ENCODE measurements around the gene P4HA2.

The P4HA2 gene

DNA sequence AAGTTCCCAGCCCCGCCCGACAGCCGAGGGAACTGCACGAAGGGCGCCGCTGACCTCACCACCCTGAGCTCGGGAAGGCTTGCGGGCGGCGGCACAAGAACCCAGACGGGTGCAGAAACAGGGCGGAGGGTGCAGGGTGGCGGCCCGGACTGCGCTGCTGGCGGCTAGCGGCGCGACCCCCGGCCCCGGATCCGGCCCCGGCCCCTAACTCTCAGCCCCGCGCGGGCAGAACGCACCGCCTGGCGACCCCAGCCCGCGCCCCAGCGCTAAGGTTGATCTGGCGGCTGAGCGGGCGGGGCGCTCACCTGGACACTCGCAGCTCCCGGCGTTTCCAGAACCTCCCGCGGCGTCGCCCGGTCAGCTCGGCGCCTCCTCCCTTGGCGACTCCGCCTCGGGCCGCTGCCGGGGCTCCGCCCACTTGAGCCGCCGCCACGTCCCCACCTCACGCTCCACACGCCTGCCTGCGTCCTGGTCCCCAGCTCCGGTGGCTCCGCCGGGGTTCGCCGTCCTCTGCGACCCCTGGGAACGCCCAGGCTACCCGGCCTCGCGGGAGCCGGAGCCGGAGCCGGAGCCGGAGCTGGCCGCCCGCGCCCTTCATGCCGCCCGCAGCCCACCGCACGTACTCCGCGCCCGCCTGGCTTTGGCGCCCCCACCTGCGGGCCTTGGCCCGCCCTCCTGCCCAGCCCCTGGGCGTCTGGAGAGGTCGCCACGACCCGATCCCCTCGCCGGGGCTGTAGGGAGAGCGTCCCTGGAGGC, at the start of gene P4HA2:
P4HA2 (minus strand) TSS at position 369 of the 756 bp plus-strand sequence. CDS start 9,227 bp downstream, outside the sequence.
- DNase-seq = no peak

DNA sequence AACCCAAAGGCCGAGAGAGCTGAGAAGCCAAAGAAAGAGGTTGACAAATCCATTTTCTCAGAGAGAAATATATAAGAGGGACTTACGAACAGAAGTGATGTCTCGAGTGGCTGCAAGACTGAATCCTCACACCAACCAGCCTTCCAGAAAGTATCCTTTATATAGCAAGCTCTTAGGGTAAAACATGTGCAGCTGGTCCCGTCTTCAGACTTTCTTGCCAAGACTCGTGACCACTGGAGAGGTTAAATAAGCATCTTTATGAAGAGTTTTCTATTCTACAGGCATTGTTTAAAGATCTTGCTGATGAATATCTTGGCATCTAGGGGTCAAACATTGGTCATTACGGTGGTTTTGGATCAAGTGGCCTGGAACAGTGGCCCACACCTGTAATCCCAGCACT, 49.6 kb upstream of the P4HA2 start:
- no peak for DNase-seq

DNA sequence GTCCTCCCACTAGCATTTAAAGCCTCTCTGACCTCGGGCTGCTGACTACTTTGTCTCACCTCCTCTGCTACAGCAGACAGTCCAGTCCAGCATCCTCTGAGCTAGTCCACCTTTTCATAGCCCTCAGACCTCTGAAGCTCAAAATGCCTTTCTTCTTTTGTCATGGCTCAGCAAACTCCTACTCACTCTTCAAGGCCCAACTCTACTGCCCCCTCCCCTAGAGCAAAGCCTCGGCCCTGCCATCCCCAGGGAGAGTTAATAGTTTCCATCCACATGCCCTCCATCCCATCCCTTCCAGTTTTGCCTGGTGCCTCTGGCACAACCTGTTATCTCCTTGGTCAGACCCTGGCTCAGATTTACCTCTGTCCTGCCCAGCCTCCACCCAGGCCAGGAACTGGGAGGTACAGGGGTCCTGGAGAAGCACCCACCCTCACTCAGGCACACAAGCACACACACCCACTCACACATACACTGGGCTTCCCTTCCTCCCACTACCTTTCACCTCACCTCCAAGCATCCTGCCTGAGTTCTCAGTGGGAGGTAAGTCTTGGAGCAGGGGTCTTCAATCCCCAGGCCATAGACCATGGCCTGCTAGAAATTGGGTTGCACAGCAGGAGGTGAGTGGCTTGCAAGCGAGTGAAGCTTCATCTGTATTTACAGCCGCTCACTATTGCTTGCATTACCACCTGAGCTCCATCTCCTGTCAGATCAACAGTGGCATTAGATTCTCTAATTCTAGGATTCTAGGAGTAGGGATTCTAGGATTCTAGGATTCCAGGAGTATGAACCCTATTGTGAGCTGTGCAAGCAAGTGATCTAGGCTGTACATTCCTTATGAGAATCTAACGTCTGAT, 47.9 kb upstream of the P4HA2 start:
- no peak for DNase-seq

DNA sequence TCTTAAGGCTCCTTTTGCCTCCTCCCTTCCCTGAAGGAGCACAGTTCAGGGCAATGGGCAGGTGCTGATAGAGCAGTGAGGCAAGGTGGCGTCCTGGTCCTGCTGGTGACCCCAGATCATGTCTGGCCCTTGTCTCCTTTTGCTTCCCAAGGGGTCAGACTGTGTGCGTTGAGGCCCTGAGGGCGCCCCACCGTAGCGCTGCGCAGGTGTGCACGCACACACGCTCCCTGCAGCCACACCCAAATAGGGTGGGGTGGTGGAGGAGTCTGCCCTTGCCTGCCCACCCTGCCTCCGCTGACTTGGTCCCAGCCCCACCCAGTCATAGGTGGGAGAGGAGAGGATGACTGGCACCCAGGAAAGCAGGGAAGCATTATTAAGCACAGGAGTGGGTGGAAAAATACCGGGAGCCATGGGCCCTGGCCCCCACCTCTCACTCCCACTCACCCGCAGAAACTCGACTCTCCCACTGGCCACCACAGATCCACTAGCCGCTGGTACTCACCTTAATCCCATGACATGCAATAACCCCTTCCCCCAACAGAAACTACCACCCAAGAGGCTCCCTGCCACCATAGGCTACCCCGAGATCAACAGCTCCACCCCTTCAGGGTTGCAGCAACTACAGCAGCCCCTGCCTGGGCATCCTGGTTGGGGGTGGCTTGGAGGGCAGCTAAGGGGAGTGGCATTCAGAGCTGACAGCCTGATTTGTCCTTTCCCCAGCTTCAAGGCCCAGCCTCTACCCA, 46.6 kb upstream of the P4HA2 start:
- no peak for DNase-seq

DNA sequence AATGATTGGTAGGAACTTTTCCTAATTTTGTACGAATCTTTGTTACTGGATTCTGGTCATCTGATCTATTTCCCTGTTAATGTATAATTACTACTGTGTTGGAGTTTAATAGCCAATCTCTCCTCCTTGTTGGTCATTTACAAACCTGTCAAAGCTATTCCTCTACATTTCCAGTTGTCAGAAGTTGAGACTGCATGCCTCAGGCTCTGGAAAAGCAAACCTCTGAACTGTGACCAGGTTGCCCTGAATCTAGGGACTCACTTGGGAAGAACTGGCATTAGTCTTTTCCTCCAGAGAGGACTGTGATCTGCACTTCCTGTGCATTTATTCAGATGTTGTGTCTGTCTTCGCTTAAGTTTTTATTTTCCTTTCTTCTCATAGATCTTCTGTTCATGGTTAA, 46.0 kb upstream of the P4HA2 start:
- no peak for DNase-seq

DNA sequence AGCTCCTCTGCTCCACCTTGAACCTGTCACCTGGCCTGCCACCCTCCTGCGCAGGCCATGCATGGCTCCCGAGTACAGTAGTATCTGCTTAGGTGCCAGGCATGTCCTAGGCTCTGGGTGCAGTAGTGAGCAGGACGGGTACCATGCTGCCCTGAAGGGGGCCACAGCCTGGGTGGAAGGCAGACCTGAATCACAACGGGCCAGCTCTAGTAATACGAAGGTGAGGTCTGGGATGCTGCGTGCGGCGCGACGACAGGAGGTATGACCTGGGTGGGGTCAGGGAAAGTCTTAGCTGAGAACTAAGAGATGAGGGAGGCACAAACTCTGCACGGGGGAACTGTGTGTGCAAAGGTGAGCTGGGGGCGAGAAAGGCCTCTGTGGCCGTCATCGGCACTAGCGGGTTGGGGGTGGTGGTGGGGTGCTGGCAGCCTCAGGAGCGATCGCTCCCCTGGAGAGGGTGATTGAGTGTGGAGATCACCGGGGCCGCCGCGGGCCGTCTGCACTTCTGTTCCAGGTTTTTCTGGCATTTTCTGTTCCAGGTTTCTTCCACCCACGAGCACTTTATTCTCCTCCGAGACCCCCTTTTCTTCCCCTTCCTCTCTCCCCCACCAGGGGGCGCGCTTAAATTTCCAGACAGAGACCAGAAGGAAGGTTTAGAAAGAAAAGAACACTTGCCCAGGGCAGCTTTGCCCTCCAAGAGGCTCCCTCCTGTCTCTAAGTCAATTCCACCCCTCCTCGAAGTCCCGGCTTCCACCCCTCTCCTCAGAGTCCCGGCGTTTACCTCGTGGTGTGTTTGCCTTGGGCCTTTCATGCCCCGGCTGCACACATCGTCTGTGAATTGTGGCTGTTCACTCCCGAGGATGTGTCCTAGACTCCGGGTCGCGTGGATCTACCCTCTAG, 44.9 kb upstream of the P4HA2 start:
- no peak for DNase-seq

DNA sequence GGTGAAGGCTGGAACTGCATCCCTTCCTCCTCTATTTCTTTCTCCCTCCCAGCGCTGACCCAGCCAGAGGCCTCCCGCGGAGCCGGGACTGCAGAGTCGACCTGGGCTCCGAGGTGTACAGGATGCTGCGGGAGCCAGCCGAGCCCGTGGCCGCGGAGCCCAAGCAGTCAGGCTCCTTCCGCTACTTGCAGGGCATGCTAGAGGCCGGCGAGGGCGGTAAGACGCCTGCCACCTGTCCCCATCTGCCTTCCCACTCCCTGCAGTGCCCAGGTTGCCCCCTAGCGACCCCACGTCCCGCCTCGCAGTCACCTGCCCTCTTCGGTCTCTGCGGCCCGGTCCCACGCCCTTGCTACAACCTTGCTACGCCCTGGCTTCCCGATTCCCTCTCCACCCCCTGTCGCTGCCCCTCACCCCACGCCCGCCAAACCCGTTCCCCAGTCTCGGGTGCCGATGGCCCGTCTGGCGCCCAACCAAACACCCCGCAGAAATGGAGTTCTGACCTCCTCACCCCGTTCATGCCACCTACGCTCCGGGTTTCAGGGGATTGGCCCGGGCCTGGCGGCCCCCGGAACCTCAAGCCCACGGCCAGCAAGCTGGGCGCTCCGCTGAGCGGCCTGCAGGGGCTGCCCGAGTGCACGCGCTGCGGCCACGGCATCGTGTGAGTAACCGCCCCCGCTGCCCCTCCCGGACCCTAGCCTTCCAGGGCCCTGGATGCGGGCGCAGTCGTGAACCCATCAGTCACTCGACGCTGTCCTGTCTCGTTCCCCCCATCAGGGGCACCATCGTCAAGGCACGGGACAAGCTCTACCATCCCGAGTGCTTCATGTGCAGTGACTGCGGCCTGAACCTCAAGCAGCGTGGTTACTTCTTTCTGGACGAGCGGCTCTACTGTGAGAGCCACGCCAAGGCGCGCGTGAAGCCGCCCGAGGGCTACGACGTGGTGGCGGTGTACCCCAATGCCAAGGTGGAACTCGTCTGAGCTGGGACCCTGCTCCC, 43.9 kb upstream of the P4HA2 start:
- DNase-seq = no peak

DNA sequence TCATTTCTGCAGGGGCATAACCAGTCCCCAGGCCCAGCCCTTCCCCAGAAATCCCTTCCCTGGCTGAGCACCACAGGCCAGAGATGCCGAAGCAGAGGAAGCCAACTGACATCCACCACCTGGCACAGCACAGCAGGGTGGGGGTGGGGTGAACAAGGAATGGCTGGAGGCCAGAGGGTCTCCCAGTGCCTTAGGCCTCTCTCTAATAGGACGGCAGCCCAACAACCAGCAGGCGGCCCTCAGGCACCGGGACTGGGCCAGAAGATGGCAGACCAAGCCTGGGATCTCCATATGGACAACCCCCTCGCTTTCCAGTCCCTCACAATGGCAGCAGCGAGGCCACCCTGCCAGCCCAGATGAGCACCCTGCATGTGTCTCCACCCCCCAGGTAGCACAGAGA, 43.1 kb upstream of the P4HA2 start:
- DNase-seq = no peak

DNA sequence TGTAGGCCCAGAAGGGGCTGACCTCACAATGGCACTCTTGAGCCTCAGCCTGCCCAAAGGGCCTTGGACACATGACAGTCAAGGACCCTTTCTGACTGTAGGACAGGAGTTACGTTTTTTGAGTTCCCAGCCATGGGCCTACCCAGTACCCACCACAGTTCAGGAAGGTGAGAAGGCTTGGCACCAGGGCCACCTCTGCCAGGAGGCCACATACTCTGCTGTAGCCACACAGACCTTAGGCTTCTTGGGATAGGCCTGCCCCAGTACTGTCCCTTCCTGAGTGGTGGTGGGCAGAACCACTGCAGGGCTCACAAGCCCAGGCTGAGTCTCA, 42.6 kb upstream of the P4HA2 start:
- no peak for DNase-seq

DNA sequence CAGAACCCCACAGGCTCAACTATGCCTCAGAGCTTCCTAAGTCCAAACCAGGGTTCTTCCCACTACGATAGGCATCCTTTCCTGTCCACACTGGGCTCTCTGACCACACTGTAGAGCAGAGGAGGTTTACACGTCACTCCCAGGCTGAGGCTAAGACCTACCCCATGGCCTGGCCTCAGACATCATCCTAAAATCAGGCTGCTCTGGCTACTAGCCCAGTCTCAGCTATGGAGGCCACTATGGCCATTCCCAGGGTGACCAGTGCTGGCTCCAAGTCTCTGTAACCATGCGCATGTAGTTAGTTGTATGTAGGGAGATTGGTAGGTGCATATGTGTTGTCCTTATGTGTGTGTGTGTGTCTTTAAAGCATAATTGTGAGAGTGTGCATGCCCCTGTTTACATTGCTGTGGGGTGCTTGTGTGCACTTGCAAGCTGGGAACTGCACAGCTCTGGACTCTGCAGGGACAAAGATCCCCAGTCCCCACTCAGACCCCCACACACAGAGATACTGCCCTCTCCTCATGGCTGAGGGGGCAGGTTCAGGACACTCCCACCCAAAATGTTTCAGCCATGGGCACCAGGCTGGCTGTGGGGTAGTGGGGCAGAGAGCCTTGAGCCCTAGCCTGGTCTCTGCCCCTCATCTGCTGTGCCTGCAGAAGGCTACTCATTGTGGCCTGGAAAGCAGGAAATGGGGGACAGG, 42.1 kb upstream of the P4HA2 start:
- no peak for DNase-seq

DNA sequence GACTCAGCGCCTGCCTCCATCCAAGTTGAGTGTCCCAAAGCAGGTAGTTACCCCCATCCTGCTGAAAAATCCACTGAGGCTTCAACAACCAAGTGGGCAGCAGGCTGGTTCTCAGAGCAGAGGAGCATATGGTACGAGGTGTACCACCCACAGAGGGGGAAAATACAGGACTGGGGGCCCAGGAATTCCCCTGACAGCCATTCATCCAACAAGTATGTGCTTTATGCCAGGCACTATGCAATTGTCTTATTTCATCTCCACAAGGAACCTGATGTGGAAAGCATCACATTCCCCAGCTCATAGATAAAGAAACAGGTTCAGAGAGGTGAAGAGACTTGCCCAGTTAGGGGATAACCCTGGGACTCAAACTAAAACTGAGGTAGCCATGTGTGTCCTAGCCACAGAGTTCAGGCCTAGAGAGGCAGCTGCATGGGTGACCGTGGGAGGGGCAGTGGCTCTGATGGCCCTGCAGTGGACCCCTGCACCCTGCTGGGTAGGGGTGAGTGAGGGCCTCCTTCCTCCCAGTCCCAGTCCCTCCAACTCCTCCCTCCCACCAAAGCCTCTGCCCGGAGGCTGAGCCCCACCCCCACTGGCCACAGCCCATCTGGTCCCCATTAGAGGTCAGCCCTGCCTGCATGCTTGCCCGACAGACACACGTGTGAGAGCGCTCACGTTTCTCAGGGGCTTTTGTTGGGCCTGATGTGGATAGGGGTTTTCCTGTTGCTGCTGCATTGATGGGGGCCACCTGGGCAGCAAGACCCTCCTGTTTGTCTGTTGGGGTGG, 41.3 kb upstream of the P4HA2 start:
- DNase-seq = no peak

DNA sequence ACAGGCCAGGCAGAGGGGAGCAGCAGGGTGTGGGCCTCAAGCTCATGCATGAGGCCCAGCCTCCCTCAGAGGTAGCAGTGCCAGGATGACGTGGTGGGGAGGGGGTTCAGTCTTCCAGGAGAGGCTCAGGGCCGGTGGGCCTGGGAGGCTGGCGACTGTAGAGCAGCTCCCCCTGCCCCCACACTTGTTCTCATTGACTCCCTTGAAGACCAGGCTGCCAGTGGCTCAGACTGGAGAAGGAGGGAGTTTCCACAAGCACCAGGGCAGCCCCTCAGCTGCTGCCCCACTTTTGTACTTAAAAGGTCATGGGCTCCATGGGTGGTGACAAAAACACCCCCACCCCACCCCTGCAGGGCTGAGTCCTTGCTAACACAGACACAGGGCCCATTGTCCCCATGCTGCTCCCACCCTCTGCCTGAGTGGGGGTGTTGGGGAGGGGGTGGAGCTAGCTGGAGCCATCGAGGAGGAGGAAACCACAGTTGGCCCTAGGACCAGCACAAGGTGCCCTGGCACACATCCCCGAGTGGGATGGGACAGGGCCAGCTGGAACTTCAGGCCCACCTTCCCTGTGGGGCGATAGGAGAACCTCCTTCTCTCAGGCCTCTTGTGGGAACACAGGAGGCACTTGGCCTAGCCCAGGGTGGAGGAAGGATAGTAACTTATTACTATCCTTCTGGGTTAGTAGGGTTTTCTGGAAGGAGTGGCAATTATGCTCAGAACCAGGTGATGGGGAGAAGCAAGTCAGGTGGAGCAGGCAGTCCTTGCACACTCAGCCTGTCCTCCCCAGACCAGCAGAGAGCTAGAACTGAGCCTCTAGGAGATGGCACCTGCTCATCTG, 40.5 kb upstream of the P4HA2 start:
- no peak for DNase-seq

DNA sequence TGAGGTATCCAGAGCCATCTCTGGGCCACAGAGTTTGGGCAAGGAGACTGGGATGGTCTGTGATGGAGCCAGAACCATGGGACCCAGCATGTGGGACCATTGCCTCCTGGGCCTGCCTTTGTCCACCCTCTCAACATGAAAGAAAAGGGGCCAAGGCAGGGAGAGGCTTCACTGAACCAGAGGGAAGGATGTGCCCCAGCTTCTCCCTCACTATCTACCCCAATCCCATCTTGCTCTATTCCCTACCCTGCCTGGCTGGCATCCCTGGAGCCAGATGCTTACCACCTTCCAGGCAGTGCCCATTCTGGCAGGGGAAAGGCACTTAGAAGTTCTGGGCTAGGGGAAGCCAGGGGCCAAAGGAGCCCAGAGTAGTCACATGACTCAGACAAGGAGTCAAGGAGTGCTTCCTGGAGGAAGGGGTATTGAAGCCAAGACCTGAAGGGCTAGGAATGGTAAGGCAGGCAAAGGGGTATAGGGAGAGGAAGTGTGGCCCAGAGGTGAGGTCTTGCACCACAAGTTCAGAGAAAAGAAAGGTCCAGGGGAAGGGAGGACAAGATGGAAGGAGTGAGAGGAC, 39.6 kb upstream of the P4HA2 start:
- no peak for DNase-seq

DNA sequence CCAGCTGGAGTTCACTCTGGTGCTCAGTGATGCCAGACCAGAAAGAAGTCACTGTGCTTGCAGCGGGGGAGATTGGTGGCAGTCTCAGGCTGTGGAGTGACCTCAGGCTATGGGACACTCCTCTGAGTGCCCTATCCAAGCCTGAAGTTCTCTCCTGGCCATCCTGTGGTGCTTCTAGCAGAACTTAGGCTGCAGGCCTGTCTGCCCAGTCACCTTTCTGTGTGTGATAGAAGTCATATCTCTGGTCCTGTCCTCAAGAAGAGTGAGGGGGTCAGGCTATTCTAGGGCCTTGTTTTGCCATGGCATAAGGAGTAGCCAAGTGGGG, 39.1 kb upstream of the P4HA2 start:
- no peak for DNase-seq

DNA sequence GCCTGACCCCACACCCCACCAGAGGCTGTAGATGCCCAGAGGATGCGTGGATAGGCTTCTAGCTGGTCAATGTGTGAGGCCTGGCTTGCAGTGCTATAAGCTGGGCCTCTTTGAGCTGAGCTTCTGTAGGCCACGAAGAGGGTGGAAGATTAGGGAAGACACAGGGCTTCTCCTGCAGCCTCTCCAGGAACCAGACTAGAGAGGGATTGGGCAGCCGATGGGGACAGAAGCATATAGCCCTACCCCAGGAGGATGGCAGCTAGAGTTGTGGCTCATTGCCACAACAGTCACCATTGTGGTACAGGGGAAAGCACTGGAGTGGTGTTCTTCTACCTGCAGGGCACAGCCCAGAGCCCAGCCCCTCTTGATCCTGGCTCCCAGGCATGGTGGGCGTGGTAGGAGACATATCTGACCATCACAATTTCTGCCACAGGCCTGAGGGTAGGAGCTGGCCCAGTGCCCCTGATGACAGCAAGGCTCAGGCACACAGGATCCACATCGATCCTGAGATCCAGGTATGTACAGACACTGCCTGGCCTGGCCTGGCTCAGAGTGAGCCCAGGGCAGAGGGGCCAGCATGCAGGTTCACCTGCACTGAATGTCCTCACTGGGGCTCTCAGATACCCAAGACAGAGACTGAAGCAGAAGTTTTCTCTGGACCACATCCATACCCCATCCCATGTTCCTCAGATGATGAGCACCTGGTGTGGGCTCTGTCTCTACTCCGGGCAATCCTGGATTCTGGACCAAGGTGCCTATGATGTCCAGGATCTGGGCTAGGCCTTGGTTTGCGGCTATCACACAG, 38.6 kb upstream of the P4HA2 start:
- DNase-seq = no peak

DNA sequence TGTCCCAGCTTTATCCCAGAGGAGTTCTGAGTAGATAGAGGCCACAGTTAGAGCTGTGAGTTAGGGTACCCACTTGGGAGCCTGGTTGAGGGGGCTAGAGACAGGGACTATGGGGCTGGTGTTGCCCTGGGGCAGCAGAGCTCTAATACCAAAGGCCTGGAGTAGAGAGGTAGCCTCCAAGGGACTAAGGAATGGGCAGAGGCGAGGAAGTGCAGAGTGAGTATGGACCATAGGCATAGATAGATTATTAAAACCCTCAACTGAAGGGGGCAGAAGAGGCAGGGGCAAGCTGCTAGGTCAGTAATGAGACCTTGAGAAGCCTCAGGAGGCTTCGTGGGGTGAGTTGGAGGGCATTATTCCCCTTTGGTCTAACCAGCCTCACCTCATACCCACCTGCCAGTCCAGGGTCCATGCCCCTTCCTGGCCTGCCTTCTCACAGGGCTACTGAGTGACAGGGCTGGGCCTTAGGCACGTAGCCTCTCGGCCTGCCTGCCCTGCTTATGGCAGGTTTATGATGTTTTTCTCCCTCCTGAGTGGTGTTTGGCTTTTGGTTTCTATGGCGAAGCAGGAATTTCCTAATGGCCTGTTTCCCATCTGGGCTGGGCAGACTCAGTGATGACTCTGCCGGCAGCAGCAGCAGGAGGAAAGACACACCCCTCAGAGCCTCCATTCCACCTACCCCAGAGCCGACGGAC, 37.8 kb upstream of the P4HA2 start:
- DNase-seq = no peak
